Stimulated activated CD4-positive, alpha-beta T cell treated with anti-CD3 and anti-CD28 coated beads, Interleukin-2, amount 100 ng/mL, for 4 hours (primary cell): ENCODE data around the gene TCF7L1.
"Not testable (repeated sequence)": the region's sequence is repeated elsewhere in the genome, so short reads cannot be mapped to it uniquely, and the experiment has no call there.

Experiments used
- DNase-seq: peaks from one replicate; pipeline ENCODE4 v3.0.0-alpha.2; 2020; ENCODE audit warnings: low read depth

TCF7L1 gene, protein sequence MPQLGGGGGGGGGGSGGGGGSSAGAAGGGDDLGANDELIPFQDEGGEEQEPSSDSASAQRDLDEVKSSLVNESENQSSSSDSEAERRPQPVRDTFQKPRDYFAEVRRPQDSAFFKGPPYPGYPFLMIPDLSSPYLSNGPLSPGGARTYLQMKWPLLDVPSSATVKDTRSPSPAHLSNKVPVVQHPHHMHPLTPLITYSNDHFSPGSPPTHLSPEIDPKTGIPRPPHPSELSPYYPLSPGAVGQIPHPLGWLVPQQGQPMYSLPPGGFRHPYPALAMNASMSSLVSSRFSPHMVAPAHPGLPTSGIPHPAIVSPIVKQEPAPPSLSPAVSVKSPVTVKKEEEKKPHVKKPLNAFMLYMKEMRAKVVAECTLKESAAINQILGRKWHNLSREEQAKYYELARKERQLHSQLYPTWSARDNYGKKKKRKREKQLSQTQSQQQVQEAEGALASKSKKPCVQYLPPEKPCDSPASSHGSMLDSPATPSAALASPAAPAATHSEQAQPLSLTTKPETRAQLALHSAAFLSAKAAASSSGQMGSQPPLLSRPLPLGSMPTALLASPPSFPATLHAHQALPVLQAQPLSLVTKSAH

DNA sequence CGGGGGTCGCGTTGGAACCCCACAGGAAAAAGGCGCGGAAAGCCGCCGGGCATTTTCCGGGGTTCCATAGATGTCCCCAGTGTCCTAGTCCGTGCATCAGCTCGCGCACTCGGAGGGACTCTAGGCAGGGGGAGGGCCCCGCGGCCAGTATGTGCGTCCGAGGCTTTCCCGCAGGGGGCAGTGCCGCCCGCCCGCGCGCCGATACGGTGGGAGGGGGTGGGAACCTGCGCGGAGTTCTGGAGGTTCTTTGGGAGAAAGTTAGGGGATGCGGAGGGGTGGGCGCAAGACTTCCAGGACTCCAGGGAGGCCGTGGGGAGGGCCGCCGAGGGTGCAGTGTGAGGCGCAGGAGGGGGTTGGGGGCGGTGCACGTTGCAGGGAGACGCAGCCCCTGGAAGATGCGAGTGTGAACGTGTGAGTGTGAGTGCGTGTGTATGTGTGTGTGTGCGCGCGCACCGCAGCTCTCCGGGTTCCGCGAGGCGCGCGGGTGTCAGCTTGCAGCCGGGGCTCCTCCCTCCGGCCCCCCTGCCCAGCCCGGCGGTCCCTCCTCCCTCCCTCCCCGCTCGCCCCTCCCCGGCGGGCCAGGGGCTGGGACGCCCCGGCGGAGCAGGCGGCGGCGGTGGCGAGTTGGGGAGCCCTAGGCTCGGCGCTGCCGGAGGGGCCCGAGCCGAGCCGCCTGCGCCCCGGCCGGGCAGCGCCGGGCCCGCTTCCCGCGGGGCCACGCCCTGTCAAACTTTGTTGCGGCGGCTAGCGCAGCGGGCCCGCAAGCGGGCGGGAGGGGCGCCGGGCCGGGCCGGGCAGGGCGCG lies at the start of gene TCF7L1:
Gene TCF7L1 (plus strand): TSS at position 559 of the 804 bp plus-strand sequence. CDS start 293 bp downstream, outside the sequence.
- no peak for DNase-seq

DNA sequence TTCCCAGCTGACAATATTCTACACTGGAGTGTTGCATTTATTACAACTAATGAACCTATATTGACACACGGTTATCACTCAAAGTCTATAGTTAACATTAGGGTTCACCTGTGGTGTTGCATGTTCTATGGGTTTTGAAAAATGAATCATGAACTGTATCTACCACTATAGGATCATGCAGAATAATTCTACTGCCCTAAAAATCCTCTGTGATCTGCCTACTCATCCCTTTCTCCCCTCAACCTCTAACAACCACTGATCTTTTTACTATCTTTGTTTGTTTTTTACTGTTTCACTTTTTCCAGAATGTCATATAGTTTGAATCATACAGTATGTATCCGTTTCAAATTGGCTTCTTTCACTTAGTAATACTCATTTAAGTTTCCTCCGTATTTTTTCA lies 47.6 kb upstream of the TCF7L1 start:
- DNase-seq, result no peak

DNA sequence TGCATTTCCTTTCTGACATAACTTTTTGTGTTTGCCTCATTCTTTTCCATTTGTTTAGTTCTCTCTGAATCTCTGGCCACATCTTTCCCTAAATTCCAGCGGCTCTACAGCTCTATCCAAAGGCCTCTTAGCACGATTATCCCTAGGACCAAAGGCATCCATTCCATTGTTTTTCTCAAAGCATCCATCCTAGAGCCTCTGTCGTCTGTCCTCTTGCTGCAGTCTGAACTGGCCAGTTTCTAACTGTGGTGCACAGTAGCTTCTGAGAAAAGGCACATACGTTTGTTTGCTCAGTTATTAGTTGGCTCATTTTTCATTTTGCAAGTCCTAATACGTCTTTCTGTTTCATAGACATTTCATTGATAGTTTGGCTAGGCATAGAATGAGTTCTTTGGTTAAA lies 45.7 kb upstream of the TCF7L1 start:
- no peak for DNase-seq

DNA sequence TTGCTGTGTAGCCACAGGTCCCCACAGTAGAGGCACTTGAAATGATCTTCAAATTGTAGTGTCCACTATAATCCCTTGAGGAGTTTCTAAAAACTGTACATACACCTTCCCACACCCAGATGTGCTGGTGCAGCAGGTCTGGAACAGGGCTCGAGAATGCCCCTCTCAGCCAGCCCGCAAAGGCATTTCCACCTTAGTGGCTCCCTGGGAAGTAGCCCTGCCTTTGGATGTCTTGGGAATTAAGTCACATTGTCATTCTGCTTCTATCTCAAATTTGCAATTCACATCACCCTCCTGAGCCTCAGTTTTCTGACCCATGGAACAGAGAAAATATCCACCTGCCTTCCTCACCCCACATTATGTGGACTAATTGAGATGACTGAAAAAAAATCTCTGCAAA lies 44.3 kb upstream of the TCF7L1 start:
- no peak for DNase-seq

DNA sequence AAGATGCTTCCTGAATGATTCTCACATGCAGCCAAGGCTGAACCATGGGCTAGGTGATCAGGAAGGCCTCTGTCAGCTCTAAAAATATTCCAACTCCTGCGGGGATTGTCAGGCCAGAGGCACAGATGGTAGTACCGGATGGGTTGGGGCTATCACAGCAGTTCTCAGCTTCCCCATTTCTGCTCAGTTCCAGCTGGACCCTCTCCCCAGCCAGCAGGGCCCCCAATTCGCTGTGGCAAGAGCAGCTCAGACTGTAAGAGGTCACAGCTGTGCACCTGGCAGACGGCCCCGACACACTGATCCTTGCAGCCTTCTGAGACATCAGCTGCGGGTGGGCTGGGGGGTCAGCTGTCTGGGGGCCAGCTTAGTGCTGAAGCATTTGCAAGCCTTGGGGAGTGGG lies 43.6 kb upstream of the TCF7L1 start:
- DNase-seq, result no peak

DNA sequence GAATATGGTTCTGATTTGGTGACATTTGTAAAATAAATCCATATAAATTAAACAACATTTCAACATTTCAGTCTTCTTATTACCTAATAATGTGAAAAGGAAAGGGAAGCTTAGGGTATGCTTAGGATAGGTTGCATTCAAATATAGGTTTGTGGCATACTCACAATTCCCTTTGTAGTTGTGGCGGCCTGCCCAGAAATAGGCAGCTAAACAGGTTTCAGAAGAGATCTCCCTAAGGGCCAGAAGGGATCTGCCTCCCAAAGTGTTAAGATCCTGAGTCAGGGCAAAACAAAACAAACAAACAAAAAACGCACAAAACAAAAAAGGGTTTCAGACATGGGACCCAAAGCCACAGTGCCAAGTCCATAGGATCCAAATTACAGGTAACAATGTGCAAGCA lies 41.4 kb upstream of the TCF7L1 start:
- DNase-seq, result no peak

DNA sequence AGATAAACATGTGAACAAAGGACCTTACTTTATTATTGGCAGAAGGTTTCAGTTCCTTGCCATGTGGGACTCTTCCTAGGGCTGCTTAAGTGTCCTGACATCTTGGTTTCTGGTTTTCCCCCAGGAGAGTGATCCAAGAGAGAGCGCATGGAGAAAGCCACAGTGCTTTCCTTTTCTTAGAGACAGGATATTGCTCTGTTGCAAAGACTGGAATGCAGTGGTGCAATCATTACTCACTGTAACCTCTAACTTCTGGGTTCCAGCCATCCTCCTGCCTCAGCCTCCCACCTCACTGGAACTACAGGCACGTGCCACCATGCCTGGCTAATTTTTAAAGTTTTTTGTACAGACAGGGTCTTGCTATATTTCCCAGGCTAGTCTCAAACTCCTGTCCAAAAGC lies 38.1 kb upstream of the TCF7L1 start:
- DNase-seq, result no peak

DNA sequence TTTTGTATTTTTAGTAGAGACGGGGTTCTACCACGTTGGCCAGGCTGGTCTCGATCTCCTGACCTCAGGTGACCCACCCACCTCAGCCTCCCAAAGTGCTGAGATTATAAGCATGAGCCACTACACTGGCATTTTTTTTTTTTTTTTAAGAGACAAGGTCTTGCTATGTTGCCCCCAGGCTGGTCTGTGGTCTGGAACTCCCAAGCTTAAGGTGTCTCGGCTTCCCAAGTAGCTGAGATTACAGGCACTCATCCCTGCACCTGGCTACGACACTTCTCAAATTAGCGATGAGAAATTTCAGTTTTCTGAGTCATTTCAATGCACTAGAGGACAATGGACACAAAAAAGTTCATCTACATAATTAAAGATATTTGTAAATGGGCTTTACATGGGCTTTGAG lies 36.6 kb upstream of the TCF7L1 start:
- DNase-seq, result no peak

DNA sequence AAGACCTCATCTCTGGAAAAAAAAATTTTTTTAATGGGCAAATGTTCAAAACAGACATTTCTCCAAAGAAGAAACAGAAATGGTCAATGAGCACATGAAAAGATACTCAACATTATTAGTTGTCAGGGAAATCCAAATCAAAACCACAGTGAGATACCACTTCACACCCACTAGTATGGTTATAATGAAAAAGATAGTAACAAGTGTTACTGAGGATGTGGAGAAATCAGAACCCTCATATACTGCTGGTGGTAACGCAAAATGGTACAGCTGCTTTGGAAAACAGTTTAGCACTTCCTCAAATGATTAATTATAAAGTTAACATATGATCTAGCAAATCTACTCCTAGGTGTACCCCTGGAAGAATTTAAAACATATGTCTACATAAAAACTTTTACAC lies 29.0 kb upstream of the TCF7L1 start:
- DNase-seq, result no peak

DNA sequence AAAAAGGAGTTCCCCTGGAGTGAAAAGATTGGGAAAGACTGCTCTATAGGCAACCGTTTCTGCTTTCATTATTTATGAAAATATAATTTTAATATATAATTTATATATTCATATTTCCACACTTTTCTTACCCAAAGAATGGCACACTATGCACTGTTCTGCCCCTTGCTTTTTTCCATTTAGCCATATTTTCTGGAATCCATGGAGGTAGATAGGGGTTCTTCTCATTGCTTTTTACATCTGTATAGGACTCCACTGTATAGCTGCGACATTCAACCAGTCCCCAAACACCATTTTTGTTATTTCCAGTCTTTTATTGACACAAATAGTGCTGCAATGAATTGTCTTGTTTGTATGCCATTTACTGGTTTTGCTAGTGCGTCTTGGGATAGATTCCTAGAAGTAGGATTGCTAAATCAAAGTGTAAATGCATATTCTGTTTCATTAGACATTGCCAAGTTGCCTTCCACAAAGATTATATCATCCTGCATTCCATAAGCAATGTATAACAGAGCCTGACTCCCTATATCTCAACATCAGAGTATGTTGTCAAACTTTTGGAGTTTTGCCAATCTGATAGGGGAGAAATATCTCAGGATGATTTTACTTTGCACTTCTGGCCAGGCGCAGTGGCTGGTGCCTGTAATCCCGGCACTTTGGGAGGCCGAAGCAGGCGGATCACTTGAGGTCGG lies 26.6 kb upstream of the TCF7L1 start:
- DNase-seq, result no peak

DNA sequence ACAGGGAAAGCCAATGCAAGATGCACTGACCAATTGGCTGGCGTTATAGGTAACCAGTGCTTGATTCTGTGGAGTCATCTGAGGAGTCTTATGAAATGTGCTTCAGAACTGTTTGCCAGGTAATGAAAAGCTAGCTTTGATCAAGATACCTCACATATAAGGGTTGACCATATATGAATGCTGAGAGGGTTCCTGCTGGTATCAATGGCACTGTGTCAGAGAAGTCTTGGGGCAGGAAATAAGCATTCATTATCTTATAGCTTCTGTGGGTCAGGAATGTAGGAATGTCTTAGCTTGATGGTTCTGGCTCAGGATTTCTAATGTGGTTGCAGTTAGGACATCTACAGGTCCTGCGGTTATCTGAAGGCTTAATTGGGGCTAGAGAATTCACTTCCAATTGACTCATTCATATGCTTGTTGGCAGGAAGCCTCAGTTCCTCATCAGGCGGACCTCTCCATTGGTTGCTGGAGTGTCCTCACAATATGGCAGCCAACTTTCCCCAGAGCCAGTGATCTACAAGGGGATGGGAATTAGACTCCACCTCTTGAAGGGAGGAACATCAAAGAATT lies 22.1 kb upstream of the TCF7L1 start:
- DNase-seq, result no peak

DNA sequence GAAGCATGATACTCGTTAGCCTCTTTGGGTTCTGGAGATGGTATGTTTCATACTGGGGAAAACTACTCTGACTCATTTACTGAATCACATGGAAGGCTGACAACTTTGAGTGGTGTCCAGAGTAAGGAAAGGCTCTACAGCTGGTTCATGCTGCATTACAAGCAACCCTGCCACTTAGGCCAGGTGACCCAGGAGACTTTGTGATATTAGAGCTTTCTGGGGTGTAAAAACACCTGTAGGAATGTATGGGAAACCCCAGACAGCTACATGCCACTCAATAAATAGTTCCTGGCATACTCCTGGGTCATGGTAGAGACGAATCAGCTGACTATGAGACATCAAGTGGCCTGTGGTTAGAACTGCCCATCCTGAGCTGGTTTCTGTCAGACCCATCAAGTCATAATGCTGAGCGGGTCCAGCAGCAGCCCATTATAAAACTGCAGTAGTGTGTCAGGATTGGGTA lies 21.3 kb upstream of the TCF7L1 start:
- DNase-seq, result no peak

DNA sequence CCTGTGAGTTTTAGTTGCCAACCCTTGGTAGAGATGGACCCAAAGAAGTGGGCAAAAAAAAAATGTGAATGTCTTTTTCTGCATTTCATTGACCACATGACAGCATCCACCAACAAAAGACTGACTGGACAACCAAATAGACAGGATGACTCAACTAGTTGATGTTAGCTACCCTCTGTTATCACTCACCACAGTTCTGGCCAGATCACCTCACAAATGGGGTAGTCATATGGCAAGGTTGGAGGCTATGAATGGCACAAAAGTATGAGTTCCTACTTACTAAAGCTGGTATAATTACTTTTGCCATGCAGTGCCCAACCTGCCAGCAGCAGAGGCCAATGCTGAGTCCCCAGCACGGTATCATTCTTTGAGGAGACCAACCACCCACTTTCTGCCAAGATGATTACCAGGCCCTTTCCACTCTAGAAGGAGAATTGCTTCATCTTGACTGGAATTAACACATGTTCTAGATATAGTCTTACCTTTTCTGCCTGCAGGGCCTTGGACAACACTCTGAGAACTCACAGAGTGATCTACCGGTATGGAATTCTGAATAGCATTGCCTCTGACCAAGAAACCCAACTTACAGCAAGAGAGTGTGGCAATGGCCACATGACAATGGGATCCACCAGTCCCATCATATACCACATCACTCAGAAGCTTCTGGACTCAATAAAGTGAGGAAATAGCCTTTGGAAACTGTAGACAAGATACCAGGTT lies 20.1 kb upstream of the TCF7L1 start:
- no peak for DNase-seq

DNA sequence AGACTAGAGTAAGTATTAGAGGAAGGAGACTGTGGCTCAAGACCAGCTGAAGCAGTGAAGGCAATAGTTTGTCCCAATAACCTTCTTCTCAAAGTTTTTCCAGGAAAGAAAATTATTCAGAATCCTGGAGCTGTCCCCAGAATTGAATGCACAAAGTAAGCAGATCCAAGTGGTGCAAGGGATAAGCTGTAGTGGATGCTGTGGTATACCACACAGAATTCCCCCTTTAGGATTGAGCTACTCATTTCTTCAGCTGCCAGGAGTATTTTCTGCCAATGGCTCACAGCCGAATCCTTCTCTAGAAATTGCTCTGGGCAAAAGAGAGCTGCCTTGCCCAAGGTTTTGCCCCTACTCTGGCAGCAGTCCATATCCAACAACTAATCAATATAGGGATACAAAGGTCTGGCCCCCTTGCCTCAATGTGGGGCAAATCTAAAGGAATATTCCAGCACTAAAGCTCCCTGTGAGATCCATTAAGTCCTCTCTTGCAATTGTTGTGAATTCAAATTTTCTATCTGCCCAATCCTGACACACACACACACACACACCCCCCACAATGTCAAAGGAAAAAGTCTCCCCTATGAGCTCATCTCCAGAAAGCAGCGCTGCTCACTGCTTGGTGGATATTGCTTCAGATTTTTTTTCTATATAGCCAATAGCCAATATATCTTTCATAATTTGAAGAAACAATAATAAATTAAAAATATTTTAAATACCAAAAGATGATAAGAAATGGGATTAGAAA lies 18.4 kb upstream of the TCF7L1 start:
- DNase-seq, result no peak

DNA sequence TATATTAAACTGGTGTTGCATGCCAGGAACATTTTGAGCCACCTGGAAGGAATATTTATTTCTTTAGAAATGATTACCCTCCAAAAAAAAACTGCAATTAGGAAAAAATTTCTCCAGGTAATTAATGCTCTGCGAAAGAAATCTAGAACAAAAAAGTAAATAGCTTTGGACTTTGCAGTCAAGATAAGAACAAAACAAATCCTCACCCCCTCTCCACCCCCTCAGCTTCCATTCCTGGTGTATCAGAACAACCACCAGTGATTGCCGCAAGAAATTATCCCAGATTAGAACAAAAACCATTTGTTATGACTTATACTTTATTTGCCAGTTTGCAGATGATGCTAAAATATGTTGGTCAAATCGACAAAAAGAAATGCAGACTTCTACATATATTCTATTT lies 17.0 kb upstream of the TCF7L1 start:
- no peak for DNase-seq

DNA sequence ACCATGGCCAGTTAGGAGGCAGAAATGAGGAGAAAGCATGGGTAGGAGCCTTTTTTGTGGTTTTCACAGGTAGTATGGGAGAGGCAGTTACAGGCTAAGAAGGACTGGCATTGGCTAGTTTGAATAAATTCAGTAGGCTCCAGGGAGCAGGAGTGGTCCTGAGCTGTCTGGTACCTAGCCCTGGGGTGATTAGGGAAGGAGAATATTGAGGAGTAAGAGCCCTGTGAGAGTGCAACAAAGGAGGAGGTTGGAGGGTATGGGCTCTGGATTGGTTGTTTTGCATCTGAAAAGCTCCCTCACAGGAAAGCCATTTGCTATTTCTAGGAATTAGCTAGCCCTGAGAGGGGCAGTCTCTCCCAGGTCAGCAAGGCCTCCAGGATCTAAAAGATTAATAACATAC lies 13.3 kb upstream of the TCF7L1 start:
- DNase-seq, result no peak

DNA sequence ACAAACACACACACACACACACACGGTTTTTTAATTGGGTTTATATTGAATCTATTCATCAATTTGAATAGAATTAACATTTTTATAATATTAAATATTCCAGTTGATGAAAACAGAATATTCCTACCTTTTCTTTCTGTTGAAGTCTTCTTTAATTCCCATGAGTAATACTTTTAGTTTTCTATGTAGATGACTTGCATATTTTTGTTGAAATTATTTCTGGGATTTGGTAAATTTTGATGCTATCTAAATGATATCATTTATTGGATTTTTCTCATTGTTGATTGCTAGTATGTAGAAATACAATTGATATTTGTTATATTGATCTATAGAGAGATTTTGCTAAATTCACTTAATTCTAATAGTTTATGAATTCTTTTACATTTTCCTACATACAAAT lies 12.8 kb upstream of the TCF7L1 start:
- DNase-seq, result no peak

DNA sequence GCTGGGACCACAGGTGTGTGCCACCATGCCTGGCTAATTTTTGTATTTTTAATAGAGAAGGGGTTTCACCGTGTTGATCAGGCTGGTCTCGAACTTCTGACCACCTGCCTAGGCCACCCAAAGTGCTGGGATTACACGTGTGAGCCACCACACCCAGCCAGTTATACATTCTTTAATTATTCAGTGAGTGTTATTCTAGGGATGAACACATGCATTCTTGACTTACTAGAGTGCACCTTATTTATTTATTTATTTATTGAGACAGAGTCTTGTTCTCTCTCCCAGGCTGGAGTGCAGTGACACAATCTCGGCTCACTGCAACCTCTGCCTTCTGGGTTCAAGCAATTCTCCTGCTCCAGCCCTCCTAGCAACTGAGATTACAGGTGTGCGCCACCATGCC lies 6.7 kb upstream of the TCF7L1 start:
- DNase-seq, result not testable (repeated sequence)

DNA sequence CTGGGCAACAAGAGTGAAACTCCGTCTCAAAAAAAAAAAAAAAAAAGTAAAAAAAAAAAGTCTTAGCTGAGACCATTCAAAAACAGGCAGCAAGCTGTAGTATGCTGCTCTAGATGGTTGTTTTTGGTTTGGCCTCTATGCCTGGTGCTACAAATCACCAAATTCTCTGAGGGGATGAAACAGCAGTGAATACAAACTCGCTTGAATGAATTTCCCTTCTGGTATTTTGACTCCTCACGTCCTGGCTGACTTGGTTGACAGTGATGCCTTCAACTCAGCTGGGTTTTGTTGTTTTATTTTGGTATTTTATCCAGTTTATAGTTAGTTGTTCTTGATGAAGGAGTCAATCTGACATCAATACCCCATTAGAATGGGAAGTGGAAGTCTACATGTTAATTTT lies 3.3 kb upstream of the TCF7L1 start:
- no peak for DNase-seq

DNA sequence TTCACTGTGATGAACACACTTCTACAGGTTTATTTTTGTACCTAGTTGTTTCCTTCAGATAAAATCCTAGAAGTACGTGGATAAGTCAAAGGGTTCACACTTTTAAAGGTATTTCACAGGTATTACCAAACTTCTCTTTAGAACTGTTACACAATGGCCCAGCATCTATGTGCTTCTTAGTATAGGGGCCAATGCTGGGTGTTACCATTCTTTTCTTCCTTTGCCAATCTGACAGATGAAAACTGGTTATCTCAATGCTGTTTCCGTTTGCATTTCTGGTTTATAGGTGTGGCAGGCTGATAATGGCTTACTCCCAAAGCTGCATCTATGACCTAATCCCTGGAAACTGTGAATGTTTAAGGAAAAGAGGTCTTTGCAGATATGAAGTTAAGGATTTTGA lies 2.8 kb upstream of the TCF7L1 start:
- DNase-seq, result no peak

DNA sequence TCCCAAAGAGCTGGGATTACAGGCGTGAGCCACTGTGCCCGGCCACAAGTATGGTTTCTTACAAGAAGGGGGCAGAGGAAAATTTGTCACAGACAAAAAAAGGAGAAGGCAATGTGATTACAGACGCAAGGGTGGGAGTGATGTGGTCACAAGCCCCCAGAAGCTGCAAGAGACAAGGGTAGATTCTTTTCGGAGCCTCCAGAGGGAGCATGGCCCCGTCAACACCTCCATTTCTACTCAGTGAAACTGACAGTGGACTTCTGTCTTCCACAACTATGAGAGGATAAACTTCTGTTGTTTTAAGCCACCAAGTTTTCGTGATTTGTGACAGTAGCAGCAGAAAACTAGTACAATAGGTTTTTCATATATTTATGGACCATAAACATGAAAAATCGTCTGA lies 2.1 kb upstream of the TCF7L1 start:
- DNase-seq, result no peak
